ENCODE data around the gene SCAMP1. TPM values are rescaled to one million over a fixed set of nuclear protein-coding genes. Genes with fewer than 3 reads are reported as not detected.

Gene SCAMP1
- total RNA-seq, 1 experiment from 2014 or later = 43.8 TPM

DNA sequence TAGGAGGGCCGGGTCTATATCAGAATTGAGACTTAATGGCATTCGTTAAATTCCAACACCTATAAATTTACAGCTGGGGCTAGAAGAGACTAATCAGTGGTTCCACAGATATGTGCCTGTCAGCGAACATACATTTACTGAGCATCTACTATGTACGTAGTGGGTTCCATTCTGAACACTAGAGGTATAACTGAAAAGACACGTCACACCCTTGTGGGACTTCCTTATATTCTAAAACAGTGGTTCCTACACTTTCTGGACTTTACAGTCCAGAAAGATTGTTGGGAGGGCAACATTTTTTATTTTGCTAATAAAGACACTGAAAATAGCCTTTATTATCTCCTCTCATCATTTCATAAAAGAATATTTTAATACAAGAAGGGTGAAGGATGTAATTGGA, 140.5 kb downstream of the SCAMP1 start:
- TF ChIP-seq, protein P1, sequence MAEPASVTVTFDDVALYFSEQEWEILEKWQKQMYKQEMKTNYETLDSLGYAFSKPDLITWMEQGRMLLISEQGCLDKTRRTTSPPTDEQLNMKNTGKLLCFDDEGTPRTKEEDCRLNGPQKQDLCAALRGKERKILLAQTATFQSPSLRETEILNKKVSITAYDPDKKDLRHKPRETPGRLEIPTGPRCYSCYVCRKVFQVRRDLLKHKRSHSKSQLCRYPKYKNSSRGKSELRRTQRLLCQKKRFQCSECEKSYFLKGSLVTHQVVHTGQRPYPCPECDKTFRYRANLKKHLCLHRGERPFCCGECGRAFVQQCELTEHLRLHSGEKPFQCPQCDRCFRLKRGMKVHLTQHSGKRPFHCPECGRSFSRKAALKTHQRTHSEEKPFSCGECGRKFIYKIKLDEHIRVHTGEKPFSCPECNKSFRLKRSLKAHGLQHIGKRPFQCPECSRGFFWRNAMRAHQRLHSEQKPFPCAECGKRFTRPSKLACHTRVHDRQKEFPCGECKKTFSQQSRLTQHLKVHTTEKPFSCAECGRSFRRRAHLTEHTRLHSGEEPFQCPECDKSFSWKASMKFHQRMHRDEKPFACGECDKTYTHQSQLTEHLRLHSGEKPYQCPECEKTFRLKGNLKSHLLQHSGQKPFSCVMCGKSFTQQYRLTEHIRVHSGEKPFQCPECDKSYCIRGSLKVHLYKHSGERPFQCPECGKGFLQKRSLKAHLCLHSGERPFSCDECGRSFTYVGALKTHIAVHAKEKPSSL (CRISPR knock-in tag; conservative IDR thresholded peaks at IDR 0.05) = no peak
- TF ChIP-seq TCF7 (CRISPR knock-in tag; IDR thresholded peaks at IDR 0.05; ENCODE audit: low read depth) (no peak), RORB (CRISPR knock-in tag; IDR thresholded peaks at IDR 0.05) (no peak), ESRRA (CRISPR knock-in tag; IDR thresholded peaks at IDR 0.05; ENCODE audit: borderline replicate concordance) (no peak), PRRX2 (CRISPR knock-in tag; IDR thresholded peaks at IDR 0.05) (no peak)
- TF ChIP-seq, protein P2, sequence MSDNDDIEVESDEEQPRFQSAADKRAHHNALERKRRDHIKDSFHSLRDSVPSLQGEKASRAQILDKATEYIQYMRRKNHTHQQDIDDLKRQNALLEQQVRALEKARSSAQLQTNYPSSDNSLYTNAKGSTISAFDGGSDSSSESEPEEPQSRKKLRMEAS (CRISPR knock-in tag; IDR thresholded peaks at IDR 0.05) = no peak
- H3K9me3 Mint-ChIP-seq = no peaks in the 10 kb centered on the region
- CTCF ChIA-PET = no interaction called here
- H3K4me3 Mint-ChIP-seq = no peak overlapping the region
- peaks cover 85% of the 10 kb centered on the region for H3K4me1 Mint-ChIP-seq
- no peak for ATAC-seq
- no peaks in the 10 kb centered on the region for H3K27me3 Mint-ChIP-seq (ENCODE audit: low read depth)
- no peaks in the 10 kb centered on the region for H3K36me3 Mint-ChIP-seq
- no peak for DNase-seq (ENCODE audit: low spot score)
- no peak overlapping the region for H3K27ac Mint-ChIP-seq
- POLR2A ChIA-PET = no interaction called here

DNA sequence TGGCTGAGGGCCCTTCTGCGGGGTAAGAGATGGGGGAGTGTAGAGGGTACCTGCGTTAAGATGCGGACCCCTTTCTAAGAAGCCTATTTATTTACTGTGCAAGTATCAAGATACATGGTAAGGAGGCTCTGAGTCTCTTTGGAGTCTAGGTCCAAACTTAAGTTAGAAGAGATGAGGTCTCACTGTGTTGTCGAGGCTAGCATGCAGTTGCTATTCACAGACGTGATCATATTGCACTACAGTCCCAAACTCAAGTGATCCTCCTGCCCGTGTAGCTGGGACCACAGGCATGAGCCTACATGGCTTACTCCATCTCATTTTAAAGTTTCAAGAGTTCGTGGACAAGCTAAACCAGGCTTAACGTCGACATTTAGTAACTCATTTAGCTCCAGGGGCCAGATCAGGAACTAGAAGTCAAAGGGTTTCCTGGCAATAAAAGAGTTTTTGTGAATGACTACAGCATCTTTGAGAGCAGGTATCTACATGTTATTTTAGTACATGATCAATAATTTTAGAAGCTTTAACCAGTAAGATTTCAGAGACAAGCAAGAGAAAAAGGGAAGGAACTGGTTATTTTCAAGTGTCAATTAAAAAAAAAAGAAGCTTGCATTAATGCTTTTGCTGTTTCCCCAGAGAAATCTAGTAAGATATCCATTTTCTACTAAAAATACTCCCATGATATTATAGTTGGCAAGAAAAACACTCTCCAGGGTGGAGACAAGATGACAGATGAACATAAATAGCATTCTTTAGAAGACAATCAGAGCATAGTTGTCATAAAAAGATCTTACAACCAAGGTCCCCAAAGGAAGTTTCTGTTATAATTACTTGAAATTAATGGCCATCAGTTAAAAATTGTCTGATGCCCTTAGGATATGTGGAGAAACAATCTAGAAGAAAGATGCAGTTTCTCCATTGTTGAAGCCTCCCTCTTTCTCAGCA, 141.3 kb downstream of the SCAMP1 start:
- H3K27ac Mint-ChIP-seq = peak overlapping the region; percentile 40; the same call in 1 of the 2 replicates
- peaks cover 82% of the 10 kb centered on the region for H3K4me1 Mint-ChIP-seq

More for the DNA sequence above, 141.3 kb downstream of the SCAMP1 start:
- DNase-seq (ENCODE audit: low spot score) = no peak
- CTCF ChIA-PET = interaction anchor here (0.6 to 1.4 kb wide), 3 partner anchors 32 to 427 kb away, joined by 3 to 6 read pairs (median 3); no protein-coding TSS in a partner anchor
- TF ChIP-seq, protein P3, sequence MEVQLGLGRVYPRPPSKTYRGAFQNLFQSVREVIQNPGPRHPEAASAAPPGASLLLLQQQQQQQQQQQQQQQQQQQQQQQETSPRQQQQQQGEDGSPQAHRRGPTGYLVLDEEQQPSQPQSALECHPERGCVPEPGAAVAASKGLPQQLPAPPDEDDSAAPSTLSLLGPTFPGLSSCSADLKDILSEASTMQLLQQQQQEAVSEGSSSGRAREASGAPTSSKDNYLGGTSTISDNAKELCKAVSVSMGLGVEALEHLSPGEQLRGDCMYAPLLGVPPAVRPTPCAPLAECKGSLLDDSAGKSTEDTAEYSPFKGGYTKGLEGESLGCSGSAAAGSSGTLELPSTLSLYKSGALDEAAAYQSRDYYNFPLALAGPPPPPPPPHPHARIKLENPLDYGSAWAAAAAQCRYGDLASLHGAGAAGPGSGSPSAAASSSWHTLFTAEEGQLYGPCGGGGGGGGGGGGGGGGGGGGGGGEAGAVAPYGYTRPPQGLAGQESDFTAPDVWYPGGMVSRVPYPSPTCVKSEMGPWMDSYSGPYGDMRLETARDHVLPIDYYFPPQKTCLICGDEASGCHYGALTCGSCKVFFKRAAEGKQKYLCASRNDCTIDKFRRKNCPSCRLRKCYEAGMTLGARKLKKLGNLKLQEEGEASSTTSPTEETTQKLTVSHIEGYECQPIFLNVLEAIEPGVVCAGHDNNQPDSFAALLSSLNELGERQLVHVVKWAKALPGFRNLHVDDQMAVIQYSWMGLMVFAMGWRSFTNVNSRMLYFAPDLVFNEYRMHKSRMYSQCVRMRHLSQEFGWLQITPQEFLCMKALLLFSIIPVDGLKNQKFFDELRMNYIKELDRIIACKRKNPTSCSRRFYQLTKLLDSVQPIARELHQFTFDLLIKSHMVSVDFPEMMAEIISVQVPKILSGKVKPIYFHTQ (CRISPR knock-in tag; IDR thresholded peaks at IDR 0.05) = no peak
- TF ChIP-seq, protein P4, sequence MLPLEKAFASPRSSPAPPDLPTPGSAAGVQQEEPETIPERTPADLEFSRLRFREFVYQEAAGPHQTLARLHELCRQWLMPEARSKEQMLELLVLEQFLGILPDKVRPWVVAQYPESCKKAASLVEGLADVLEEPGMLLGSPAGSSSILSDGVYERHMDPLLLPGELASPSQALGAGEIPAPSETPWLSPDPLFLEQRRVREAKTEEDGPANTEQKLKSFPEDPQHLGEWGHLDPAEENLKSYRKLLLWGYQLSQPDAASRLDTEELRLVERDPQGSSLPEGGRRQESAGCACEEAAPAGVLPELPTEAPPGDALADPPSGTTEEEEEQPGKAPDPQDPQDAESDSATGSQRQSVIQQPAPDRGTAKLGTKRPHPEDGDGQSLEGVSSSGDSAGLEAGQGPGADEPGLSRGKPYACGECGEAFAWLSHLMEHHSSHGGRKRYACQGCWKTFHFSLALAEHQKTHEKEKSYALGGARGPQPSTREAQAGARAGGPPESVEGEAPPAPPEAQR (CRISPR knock-in tag; IDR thresholded peaks at IDR 0.05) = no peak
- TF ChIP-seq, protein P5, sequence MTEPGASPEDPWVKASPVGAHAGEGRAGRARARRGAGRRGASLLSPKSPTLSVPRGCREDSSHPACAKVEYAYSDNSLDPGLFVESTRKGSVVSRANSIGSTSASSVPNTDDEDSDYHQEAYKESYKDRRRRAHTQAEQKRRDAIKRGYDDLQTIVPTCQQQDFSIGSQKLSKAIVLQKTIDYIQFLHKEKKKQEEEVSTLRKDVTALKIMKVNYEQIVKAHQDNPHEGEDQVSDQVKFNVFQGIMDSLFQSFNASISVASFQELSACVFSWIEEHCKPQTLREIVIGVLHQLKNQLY (CRISPR knock-in tag; IDR thresholded peaks at IDR 0.05) = no peak
- TF ChIP-seq CBFB (CRISPR knock-in tag; IDR thresholded peaks at IDR 0.05; ENCODE audit: low read depth) = no peak
- Mint-ChIP-seq H3K4me3 (no peak overlapping the region), H3K36me3 (no peaks in the 10 kb centered on the region), H3K9me3 (no peaks in the 10 kb centered on the region), H3K27me3 (ENCODE audit: low read depth) (no peaks in the 10 kb centered on the region)
- ATAC-seq = no peak
- POLR2A ChIA-PET = no interaction called here

Data from WTC11 (cell line).